Osteocyte (in vitro differentiated cells): ENCODE results near the gene PRKACG. TPM values are rescaled to one million over a fixed set of nuclear protein-coding genes. Genes with fewer than 3 reads are reported as not detected.

Source experiments
- DNase-seq: peaks from one replicate; pipeline ENCODE4 v3.0.0; 2021; ENCODE audit warnings: mixed read lengths; ENCODE audit not compliant: unreplicated experiment; ENCODE audit errors: extremely low spot score
- H3K27ac Mint-ChIP-seq: one replicate; pipeline ENCODE4 v1.8.0; 2021; ENCODE audit warnings: mild to moderate bottlenecking, mixed read lengths; ENCODE audit not compliant: unreplicated experiment
- H3K27me3 Mint-ChIP-seq: one replicate; pipeline ENCODE4 v1.8.0; 2021; ENCODE audit warnings: mixed read lengths; ENCODE audit not compliant: unreplicated experiment
- H3K36me3 Mint-ChIP-seq: one replicate; pipeline ENCODE4 v1.8.0; 2021; ENCODE audit warnings: mixed read lengths; ENCODE audit not compliant: unreplicated experiment
- H3K4me1 Mint-ChIP-seq: one replicate; pipeline ENCODE4 v1.8.0; 2021; ENCODE audit warnings: mixed read lengths; ENCODE audit not compliant: unreplicated experiment
- H3K4me3 Mint-ChIP-seq: one replicate; pipeline ENCODE4 v1.8.0; 2021; ENCODE audit warnings: mild to moderate bottlenecking, moderate library complexity, mixed read lengths; ENCODE audit not compliant: unreplicated experiment
- H3K9me3 Mint-ChIP-seq: one replicate; pipeline ENCODE4 v1.8.0; 2021; ENCODE audit warnings: mixed read lengths; ENCODE audit not compliant: unreplicated experiment
- CTCF ChIP-seq: fragments of 200-600 bp; sonication (generic); IDR thresholded peaks from 2 replicates; pipeline ENCODE4 v1.5.0; 2021; ENCODE audit warnings: antibody characterized with exemption, mild to moderate bottlenecking, moderate library complexity
- total RNA-seq: library from RNA; stranded (reverse); gene quantifications from 2 replicates; pipeline ENCODE4 v1.2.1, GENCODE V29; 2021

The PRKACG gene
- total RNA-seq, 1 donor from 2014 or later = not detected

- no peaks in the 10 kb centered on the region for H3K36me3 Mint-ChIP-seq
- H3K27me3 Mint-ChIP-seq = peaks cover 12% of the 10 kb centered on the region
- H3K9me3 Mint-ChIP-seq = no peaks in the 10 kb centered on the region
- no peak for TF ChIP-seq CTCF
- H3K4me3 Mint-ChIP-seq = no peak overlapping the region
- no peak for DNase-seq
- no peak overlapping the region for H3K27ac Mint-ChIP-seq
- H3K4me1 Mint-ChIP-seq = no peaks in the 10 kb centered on the region
These were observed 34.2 kb downstream of the PRKACG start for GRCh38 chr9:68979538-68980314.

GRCh38 chr9:68978501-68978900 lies 35.4 kb downstream of the PRKACG start:
- peaks cover 15% of the 10 kb centered on the region for H3K27me3 Mint-ChIP-seq

GRCh38 chr9:68978066-68978465 lies 35.8 kb downstream of the PRKACG start:
- Mint-ChIP-seq H3K27ac (no peak overlapping the region), H3K9me3 (no peaks in the 10 kb centered on the region), H3K27me3 (peaks cover 15% of the 10 kb centered on the region), H3K4me3 (no peak overlapping the region), H3K4me1 (no peaks in the 10 kb centered on the region), H3K36me3 (no peaks in the 10 kb centered on the region)
- DNase-seq = no peak
- no peak for TF ChIP-seq CTCF

More at GRCh38 chr9:68978501-68978900, 35.4 kb downstream of the PRKACG start:
- Mint-ChIP-seq H3K4me1 (no peaks in the 10 kb centered on the region), H3K27ac (no peak overlapping the region), H3K9me3 (no peaks in the 10 kb centered on the region), H3K4me3 (no peak overlapping the region), H3K36me3 (no peaks in the 10 kb centered on the region)
- no peak for TF ChIP-seq CTCF
- DNase-seq = no peak

GRCh38 chr9:68975365-68976043 lies 38.4 kb downstream of the PRKACG start:
- Mint-ChIP-seq H3K27ac (no peak overlapping the region), H3K36me3 (no peaks in the 10 kb centered on the region), H3K4me1 (no peaks in the 10 kb centered on the region), H3K27me3 (peaks cover 11% of the 10 kb centered on the region), H3K9me3 (no peaks in the 10 kb centered on the region), H3K4me3 (no peak overlapping the region)
- DNase-seq = no peak
- TF ChIP-seq CTCF = no peak

GRCh38 chr9:68974901-68975300 lies 39.0 kb downstream of the PRKACG start:
- Mint-ChIP-seq H3K4me3 (no peak overlapping the region), H3K4me1 (no peaks in the 10 kb centered on the region), H3K27ac (no peak overlapping the region), H3K36me3 (no peaks in the 10 kb centered on the region), H3K27me3 (peaks cover 10% of the 10 kb centered on the region), H3K9me3 (no peaks in the 10 kb centered on the region)
- DNase-seq = no peak
- TF ChIP-seq CTCF = no peak
